HepG2 (cell line): ENCODE measurements around the gene NPHP3. TPM values are rescaled to one million over a fixed set of nuclear protein-coding genes. Genes with fewer than 3 reads are reported as not detected.

Experiments used
- ARNTL ChIP-seq: sonication (generic); formaldehyde crosslinking; IDR thresholded peaks from 2 replicates; pipeline ENCODE4 v1.4.0; 2020; ENCODE audit warnings: mild to moderate bottlenecking, missing genetic modification reagents
- CBFB ChIP-seq: sonication (generic); formaldehyde crosslinking; IDR thresholded peaks from 2 replicates; pipeline ENCODE4 v1.4.0; 2020; ENCODE audit warnings: missing genetic modification reagents
- CHD4 ChIP-seq: fragments of 200-600 bp; sonication (generic); IDR thresholded peaks from 2 replicates; pipeline ENCODE4 v1.7.0; 2017; ENCODE audit warnings: mild to moderate bottlenecking, low read length, borderline replicate concordance
- DR1 ChIP-seq: sonication (generic); formaldehyde crosslinking; IDR thresholded peaks from 2 replicates; pipeline ENCODE4 v1.8.0; 2021; ENCODE audit warnings: mild to moderate bottlenecking, missing genetic modification reagents, inconsistent platforms
- FOXO1 ChIP-seq: sonication (generic); formaldehyde crosslinking; IDR thresholded peaks from 2 replicates; pipeline ENCODE4 v1.4.0; 2020; ENCODE audit warnings: missing genetic modification reagents
- GLMP ChIP-seq: sonication (generic); formaldehyde crosslinking; IDR thresholded peaks from 2 replicates; pipeline ENCODE4 v1.9.0; 2021; ENCODE audit warnings: missing genetic modification reagents, mild to moderate bottlenecking, borderline replicate concordance
- MAF1 ChIP-seq: sonication (generic); formaldehyde crosslinking; IDR thresholded peaks from 2 replicates; pipeline ENCODE4 v1.5.0; 2020; ENCODE audit warnings: missing genetic modification reagents, borderline replicate concordance
- SOX6 ChIP-seq, 2 experiments: fragments of 450-650 bp in 1 of 2; sonication (generic) in 1 of 2; formaldehyde crosslinking in 1 of 2; IDR thresholded peaks; 2 replicates each; pipeline versions ENCODE4 v1.4.0 to v1.6.1; 2017 to 2020; ENCODE audit warnings: antibody characterized with exemption in 1 of 2, mild to moderate bottlenecking in 1 of 2, missing genetic modification reagents in 1 of 2
- TSC22D2 ChIP-seq: sonication (generic); formaldehyde crosslinking; IDR thresholded peaks from 2 replicates; pipeline ENCODE4 v1.5.1; 2020; ENCODE audit warnings: missing genetic modification reagents, mild to moderate bottlenecking, borderline replicate concordance
- ZC3H4 ChIP-seq: sonication (generic); formaldehyde crosslinking; IDR thresholded peaks from 2 replicates; pipeline ENCODE4 v1.4.0; 2020; ENCODE audit warnings: missing genetic modification reagents, borderline replicate concordance
- ZNF678 ChIP-seq: sonication (generic); formaldehyde crosslinking; IDR thresholded peaks from 2 replicates; pipeline ENCODE4 v1.4.0; 2020; ENCODE audit warnings: mild to moderate bottlenecking, missing genetic modification reagents
- ZNF816 ChIP-seq: sonication (generic); formaldehyde crosslinking; IDR thresholded peaks from 2 replicates; pipeline ENCODE4 v1.8.0; 2022; ENCODE audit warnings: missing genetic modification reagents, mild to moderate bottlenecking, borderline replicate concordance
- polyA plus RNA-seq, 8 experiments: library from polyadenylated mRNA; depleted of rRNA in 3 of 8; stranded (reverse) in 7 of 8; unstranded in 1 of 8; fragments of >200 nt; fragmentation: Illumina TruSeq in 4 of 8; extraction: Trizol in 4 of 8; gene quantifications; 2 replicates each; pipeline versions ENCODE4 v1.2.1 to v1.2.3, GENCODE V29; 2011 to 2016; ENCODE audit warnings: low read depth in 4 of 8, missing spikeins in 1 of 8, mixed read lengths in 1 of 8; ENCODE audit not compliant: insufficient read depth in 1 of 8
- total RNA-seq, 5 experiments: library from RNA; depleted of rRNA; stranded (reverse); fragments of >200 nt; fragmentation: Illumina TruSeq; extraction: Trizol; gene quantifications; 2 replicates each; pipeline ENCODE4 v1.2.3, GENCODE V29; 2016; ENCODE audit warnings: low read depth in 1 of 5
- TF ChIP-seq, protein P1 (sequence below): sonication (generic); formaldehyde crosslinking; conservative IDR thresholded peaks from 2 replicates; pipeline ENCODE4 v1.8.0; 2022; ENCODE audit warnings: low read depth, missing genetic modification reagents
- TF ChIP-seq, protein P2 (sequence below), 2 experiments: fragments of 450-650 bp in 1 of 2; sonication (generic) in 1 of 2; formaldehyde crosslinking in 1 of 2; IDR thresholded peaks; 2 replicates each; pipeline versions ENCODE4 v1.6.1 to v1.8.0; 2016 to 2022; ENCODE audit warnings: antibody characterized with exemption in 1 of 2, mild to moderate bottlenecking in 1 of 2, missing genetic modification reagents in 1 of 2

The NPHP3 gene
- total and polyA plus RNA-seq, 2 of the 13 experiments (the other 11 are each of a cell fraction or from before 2014, with no cell fraction given), result 11.0 to 20.2 TPM

- no peak for TF ChIP-seq ZNF678
- no peak for TF ChIP-seq CBFB (CRISPR knock-in tag)
- no peak for TF ChIP-seq CHD4
- no peak for TF ChIP-seq ARNTL
- TF ChIP-seq ZNF816 (CRISPR knock-in tag), result no peak
- TF ChIP-seq SOX6 (IDR thresholded peaks at IDR 0.05), result no peak
- TF ChIP-seq SOX6 (CRISPR knock-in tag; IDR thresholded peaks at IDR 0.05), result no peak; the same call in 1 of the 2 replicates
- TF ChIP-seq ZC3H4 (CRISPR knock-in tag), result no peak
- no peak for TF ChIP-seq DR1 (CRISPR knock-in tag)
- TF ChIP-seq MAF1 (CRISPR knock-in tag), result no peak
- TF ChIP-seq FOXO1, result 0 out of 2 replicates have a peak, but pooled peaks have one; percentile 17
- no peak for TF ChIP-seq TSC22D2 (CRISPR knock-in tag)
- TF ChIP-seq, protein P1, sequence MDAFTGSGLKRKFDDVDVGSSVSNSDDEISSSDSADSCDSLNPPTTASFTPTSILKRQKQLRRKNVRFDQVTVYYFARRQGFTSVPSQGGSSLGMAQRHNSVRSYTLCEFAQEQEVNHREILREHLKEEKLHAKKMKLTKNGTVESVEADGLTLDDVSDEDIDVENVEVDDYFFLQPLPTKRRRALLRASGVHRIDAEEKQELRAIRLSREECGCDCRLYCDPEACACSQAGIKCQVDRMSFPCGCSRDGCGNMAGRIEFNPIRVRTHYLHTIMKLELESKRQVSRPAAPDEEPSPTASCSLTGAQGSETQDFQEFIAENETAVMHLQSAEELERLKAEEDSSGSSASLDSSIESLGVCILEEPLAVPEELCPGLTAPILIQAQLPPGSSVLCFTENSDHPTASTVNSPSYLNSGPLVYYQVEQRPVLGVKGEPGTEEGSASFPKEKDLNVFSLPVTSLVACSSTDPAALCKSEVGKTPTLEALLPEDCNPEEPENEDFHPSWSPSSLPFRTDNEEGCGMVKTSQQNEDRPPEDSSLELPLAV (CRISPR knock-in tag), result no peak
- TF ChIP-seq, protein P2, sequence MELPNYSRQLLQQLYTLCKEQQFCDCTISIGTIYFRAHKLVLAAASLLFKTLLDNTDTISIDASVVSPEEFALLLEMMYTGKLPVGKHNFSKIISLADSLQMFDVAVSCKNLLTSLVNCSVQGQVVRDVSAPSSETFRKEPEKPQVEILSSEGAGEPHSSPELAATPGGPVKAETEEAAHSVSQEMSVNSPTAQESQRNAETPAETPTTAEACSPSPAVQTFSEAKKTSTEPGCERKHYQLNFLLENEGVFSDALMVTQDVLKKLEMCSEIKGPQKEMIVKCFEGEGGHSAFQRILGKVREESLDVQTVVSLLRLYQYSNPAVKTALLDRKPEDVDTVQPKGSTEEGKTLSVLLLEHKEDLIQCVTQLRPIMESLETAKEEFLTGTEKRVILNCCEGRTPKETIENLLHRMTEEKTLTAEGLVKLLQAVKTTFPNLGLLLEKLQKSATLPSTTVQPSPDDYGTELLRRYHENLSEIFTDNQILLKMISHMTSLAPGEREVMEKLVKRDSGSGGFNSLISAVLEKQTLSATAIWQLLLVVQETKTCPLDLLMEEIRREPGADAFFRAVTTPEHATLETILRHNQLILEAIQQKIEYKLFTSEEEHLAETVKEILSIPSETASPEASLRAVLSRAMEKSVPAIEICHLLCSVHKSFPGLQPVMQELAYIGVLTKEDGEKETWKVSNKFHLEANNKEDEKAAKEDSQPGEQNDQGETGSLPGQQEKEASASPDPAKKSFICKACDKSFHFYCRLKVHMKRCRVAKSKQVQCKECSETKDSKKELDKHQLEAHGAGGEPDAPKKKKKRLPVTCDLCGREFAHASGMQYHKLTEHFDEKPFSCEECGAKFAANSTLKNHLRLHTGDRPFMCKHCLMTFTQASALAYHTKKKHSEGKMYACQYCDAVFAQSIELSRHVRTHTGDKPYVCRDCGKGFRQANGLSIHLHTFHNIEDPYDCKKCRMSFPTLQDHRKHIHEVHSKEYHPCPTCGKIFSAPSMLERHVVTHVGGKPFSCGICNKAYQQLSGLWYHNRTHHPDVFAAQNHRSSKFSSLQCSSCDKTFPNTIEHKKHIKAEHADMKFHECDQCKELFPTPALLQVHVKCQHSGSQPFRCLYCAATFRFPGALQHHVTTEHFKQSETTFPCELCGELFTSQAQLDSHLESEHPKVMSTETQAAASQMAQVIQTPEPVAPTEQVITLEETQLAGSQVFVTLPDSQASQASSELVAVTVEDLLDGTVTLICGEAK (IDR thresholded peaks at IDR 0.05), result no peak
- TF ChIP-seq, protein P2 (CRISPR knock-in tag; IDR thresholded peaks at IDR 0.05), result 0 out of 2 replicates have a peak, but pooled peaks have one; percentile 37
- no peak for TF ChIP-seq GLMP
Observed at GRCh38 chr3:132723024-132723950, 1.1 kb upstream of the NPHP3 start (continued).
